Epithelial cell of esophagus (primary cell): ENCODE results near the gene KIF15.
"Not testable (repeated sequence)": the region's sequence is repeated elsewhere in the genome, so short reads cannot be mapped to it uniquely, and the experiment has no call there.

Experiments used
- DNase-seq: peaks from one replicate; pipeline ENCODE4 v3.0.0; 2010; ENCODE audit warnings: low read depth
- H3K4me3 ChIP-seq: 2 replicates; pipeline ENCODE4 v1.5.1; 2011; ENCODE audit warnings: mild to moderate bottlenecking, low read length, control low read depth
- TF ChIP-seq, protein P1 (sequence below): IDR thresholded peaks from 2 replicates; pipeline ENCODE4 v1.5.1; 2011; ENCODE audit warnings: low read depth, mild to moderate bottlenecking, low read length, control low read depth, inconsistent platforms; ENCODE audit not compliant: insufficient read depth; ENCODE audit errors: missing control alignments

KIF15 gene

DNA sequence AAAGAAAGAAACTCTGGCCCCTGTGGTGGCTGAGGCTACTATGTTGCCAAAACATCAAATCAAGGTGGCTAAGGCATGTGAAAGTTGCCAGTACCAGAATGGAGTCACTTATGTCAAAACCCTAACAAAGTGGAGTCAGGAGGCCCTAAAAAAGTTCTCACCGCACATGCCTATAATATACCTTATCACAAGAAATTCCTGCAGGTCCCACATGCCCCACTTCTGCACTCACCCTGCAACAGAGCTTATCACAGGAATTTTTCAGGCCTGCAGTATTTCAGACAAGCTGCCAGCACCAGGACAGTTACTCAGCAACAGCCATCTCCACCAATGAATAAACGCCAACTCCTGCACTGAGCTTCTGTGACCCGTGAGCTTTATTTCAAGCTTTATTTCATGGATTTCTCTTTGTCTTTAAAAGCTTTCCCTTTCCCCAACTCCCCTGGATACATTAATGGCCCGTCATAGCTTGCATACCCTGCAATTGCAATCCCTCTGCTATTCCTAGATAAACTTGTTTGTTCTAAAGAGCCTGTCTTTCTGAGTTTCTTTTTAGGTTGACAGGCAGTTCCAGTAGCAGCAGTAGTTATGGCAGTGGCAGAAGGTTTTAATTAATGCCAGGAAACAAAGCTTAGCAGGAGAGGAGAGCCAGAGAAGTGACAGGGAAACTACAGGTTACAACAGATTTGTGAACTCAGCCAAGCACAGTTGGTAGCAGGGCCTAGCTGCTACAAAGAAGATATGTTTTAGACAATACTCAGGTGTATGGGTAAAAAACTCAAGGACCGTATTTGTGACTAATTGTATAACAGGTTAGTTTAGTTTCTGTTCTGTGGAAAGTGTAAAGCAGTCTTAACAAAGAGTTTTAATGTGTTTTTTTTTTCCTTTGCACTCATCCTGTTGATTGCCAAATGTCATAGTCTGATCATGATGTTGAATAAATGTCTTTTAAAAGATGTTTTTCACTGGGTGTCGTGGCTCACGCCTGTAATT lies 84.2 kb downstream of the KIF15 start:
- TF ChIP-seq, protein P1, sequence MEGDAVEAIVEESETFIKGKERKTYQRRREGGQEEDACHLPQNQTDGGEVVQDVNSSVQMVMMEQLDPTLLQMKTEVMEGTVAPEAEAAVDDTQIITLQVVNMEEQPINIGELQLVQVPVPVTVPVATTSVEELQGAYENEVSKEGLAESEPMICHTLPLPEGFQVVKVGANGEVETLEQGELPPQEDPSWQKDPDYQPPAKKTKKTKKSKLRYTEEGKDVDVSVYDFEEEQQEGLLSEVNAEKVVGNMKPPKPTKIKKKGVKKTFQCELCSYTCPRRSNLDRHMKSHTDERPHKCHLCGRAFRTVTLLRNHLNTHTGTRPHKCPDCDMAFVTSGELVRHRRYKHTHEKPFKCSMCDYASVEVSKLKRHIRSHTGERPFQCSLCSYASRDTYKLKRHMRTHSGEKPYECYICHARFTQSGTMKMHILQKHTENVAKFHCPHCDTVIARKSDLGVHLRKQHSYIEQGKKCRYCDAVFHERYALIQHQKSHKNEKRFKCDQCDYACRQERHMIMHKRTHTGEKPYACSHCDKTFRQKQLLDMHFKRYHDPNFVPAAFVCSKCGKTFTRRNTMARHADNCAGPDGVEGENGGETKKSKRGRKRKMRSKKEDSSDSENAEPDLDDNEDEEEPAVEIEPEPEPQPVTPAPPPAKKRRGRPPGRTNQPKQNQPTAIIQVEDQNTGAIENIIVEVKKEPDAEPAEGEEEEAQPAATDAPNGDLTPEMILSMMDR, result no peak
- peak; percentile 81 for DNase-seq
- no peak overlapping the region for H3K4me3 ChIP-seq

DNA sequence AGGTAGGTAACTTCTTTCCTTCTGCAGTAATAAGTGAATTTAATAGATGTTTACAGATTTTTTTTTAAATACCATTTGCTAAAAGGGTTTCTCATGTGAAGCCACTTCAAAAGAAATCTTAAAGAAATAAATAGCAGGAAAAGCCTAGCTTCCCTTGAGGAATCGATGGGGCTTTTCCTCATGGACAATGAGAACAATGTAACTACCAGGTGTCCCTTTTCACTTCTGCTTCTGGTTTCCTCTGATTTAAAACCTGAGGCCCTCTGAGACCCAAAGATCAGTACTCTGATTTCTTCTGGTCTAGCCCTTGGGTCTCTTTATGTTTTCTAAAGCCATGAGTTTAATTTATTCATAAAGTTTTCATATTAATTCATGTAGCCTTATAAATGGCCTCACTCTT lies 87.0 kb downstream of the KIF15 start:
- no peak overlapping the region for H3K4me3 ChIP-seq
- DNase-seq, result no peak
- TF ChIP-seq, protein P1, result no peak

DNA sequence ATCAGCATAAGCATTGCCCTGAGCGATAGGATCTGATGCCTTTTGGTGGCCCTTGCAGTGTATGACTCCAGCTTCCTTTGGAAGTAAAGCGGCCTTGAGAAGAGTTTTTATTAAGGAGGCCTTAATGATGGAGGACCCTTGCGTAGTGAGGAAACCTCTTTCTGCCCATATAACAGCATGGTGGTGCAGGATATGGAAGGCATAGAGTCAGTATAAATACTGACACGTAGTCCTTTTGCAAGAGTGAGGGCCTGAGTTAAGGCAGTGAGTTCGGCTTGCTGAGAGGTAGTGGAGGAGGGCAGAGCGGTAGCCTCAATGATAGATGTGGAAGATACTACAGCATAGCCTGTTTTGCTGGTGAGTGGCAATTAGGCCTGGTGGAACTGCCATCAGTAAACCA lies 95.1 kb downstream of the KIF15 start:
- H3K4me3 ChIP-seq, DNase-seq: not testable (repeated sequence)

DNA sequence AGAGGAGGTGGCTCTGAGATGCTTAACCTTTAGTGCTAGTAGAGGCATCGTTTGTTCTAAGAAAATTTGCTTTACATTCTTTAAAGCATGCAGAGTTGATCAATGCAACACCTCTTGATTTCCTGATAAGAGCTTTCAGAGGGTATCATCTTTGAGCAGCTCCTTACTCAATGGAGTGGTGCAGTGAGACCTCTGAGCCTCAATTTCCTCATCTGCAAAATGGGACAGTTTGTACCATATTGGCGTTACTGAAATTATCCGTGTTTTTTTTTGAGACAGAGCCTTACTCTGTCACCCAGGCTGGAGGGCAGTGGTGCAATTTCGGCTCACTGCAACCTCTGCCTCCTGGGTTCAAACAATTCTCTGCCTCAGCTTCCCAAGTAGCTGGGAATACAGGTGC lies 98.5 kb downstream of the KIF15 start:
- DNase-seq, result no peak
- H3K4me3 ChIP-seq, result no peak overlapping the region
- TF ChIP-seq, protein P1, result no peak

DNA sequence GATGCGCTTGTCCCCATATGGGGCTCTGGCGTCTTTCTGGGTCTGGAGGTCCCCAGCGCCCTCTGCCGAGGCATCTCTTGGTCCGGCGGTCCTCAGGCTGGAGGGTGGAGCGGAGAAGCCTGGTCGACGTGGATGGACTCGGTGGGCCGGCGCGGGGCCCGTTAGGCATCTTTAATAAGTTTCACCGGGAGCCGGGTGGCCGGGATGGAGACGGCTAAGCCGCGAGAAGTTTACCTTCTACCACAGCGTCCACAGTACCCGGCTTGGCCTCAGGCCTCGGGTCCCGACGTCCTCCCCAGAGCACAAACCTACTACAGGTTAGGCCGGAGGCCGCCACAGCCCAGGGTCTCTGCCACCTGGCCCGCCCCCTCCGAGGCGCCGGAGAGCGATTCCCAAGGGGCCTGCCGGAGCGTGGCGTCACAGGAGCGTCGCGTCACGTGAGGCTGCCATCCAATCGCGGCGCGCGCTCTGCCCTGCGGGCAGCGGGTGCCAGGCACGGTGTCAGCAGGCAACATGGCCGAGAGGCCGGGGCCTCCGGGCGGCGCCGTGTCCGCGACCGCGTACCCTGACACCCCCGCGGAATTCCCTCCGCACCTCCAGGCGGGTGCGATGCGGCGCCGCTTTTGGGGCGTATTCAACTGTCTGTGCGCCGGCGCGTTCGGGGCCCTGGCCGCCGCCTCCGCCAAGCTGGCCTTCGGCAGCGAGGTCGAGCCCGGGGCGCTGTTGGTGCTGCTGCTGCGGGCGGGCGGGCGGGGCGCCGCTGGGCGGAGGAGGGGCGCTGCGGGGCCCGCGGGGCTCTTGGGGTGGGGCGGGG lies 100.0 kb downstream of the KIF15 start, which contains the start of gene TMEM42:
TMEM42 (plus strand) TSS at position 501 of the 814 bp plus-strand sequence; CDS start at position 514, 13 bp downstream.
- H3K4me3 ChIP-seq, result peak within 1 kb of the TSS; percentile 70
- TF ChIP-seq, protein P1, result peak; percentile 15
- peak; percentile 87 for DNase-seq

DNA sequence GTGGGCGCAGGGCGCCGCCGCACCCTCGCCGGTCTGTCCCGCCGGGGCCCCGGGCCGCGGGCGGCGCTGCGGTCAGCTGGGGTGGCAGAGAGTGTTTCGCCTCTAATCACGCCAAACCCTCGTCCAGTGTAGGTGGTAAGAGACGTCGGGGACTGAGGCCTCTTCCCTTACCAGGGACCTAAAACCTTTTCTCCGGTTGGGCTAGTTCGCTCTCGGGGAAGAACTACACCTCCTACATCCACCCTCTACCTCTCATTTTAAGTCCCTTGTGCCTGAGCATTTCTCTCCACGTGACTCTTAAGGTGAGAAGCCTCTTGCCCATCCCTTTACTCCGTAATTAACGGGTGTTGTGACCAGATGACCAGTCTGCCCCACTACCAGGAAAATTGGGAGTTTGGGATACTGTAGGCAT lies 100.6 kb downstream of the KIF15 start:
- DNase-seq, result peak; percentile 33
- TF ChIP-seq, protein P1, result no peak
- peak overlapping the region; percentile 70 for H3K4me3 ChIP-seq
